HG03521 (cell line): ENCODE data around the gene DLG1.
"Not testable (repeated sequence)": the region's sequence is repeated elsewhere in the genome, so short reads cannot be mapped to it uniquely, and the experiment has no call there.

ENCODE experiments used
- ATAC-seq: cut with Tn5 transposase; IDR thresholded peaks from one replicate; pipeline ENCODE4 v1.9.1; 2021; ENCODE audit warnings: mild to moderate bottlenecking, moderate library complexity; ENCODE audit not compliant: unreplicated experiment

Gene DLG1

GRCh38 chr3:197292083-197292646 is 6.2 kb downstream of the DLG1 start:
- ATAC-seq, result no peak

- ATAC-seq, result no peak
Measured at GRCh38 chr3:197289726-197290125, 8.7 kb downstream of the DLG1 start.

- ATAC-seq, result no peak
Measured at GRCh38 chr3:197286678-197287077, 11.7 kb downstream of the DLG1 start.

GRCh38 chr3:197285557-197285956 is 12.9 kb downstream of the DLG1 start:
- no peak for ATAC-seq

- ATAC-seq, result no peak
Measured at GRCh38 chr3:197283045-197283444, 15.4 kb downstream of the DLG1 start.

- ATAC-seq, result no peak
Measured at GRCh38 chr3:197281849-197282248, 16.6 kb downstream of the DLG1 start.

- no peak for ATAC-seq
Measured at GRCh38 chr3:197280156-197280555, 18.3 kb downstream of the DLG1 start.

- ATAC-seq, result no peak
Measured at GRCh38 chr3:197278933-197279332, 19.5 kb downstream of the DLG1 start.

GRCh38 chr3:197276808-197277207 is 21.6 kb downstream of the DLG1 start:
- ATAC-seq, result not testable (repeated sequence)

- no peak for ATAC-seq
Measured at GRCh38 chr3:197270558-197271317, 27.7 kb downstream of the DLG1 start.

- ATAC-seq, result no peak
Measured at GRCh38 chr3:197269024-197269423, 29.4 kb downstream of the DLG1 start.

GRCh38 chr3:197268294-197268693 is 30.1 kb downstream of the DLG1 start:
- ATAC-seq, result no peak

GRCh38 chr3:197266331-197266730 is 32.1 kb downstream of the DLG1 start:
- ATAC-seq, result no peak

GRCh38 chr3:197262709-197263108 is 35.7 kb downstream of the DLG1 start:
- no peak for ATAC-seq

- ATAC-seq, result no peak
Measured at GRCh38 chr3:197261164-197261509, 37.3 kb downstream of the DLG1 start.

GRCh38 chr3:197260491-197261163 is 37.8 kb downstream of the DLG1 start:
- no peak for ATAC-seq

- no peak for ATAC-seq
Measured at GRCh38 chr3:197259096-197259495, 39.3 kb downstream of the DLG1 start.

GRCh38 chr3:197258168-197258755 is 40.1 kb downstream of the DLG1 start:
- no peak for ATAC-seq

- ATAC-seq, result no peak
Measured at GRCh38 chr3:197257711-197258110, 40.7 kb downstream of the DLG1 start.

GRCh38 chr3:197256836-197257444 is 41.5 kb downstream of the DLG1 start:
- no peak for ATAC-seq

GRCh38 chr3:197256104-197256503 is 42.3 kb downstream of the DLG1 start:
- no peak for ATAC-seq
